Erythroblast (primary cell): ENCODE data around the gene EIF4EBP3.

ENCODE experiments used
- GATA1 ChIP-seq: IDR thresholded peaks from 2 replicates; pipeline ENCODE4 v1.6.1; 2011; ENCODE audit warnings: low read depth, mild to moderate bottlenecking, control low read depth, low read length, moderate library complexity
- POLR2A ChIP-seq: IDR thresholded peaks from 2 replicates; pipeline ENCODE4 v1.6.1; 2011; ENCODE audit warnings: mild to moderate bottlenecking, low read length

DNA sequence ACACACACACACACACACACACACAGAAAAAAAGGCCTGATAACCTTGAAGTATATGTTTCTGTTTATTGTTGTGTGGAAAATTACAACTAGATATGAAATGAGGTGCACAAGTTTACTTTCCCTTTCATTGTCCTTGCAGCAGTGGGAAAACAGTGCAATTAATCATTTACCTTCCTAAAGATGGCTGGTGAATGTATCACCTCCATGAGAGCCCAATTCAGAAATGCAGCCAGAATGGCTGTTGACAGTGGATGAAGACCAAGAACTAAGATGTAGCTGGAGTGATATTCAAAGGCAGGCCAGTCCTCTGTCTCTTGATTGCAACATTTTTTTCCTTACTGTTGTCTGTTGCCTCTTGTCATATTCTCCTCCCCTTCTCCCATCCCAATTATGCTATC, 49.6 kb upstream of the EIF4EBP3 start:
- TF ChIP-seq POLR2A (no peak), GATA1 (no peak)
